ENCODE data around the gene MFAP5.

GRCh38 chr12:8692573-8692972 is 29.9 kb upstream of the MFAP5 start:
- TF ChIP-seq POLR2A (IDR thresholded peaks at IDR 0.05; ENCODE audit: borderline replicate concordance, extremely low read depth, insufficient read depth, insufficient read length) (no peak), CTCF (IDR thresholded peaks at IDR 0.05 in 2 of 3, conservative IDR thresholded peaks at IDR 0.05 in 1 of 3; ENCODE audit: borderline replicate concordance in 1 of 3, insufficient read depth in 1 of 3, low read depth in 2 of 3, low read length in 2 of 3) (no peak), CEBPB (IDR thresholded peaks at IDR 0.05; ENCODE audit: low read depth) (no peak), POLR2AphosphoS5 (IDR thresholded peaks at IDR 0.05; ENCODE audit: low read depth, low read length) (no peak), ZNF274 (IDR thresholded peaks at IDR 0.05; ENCODE audit: low read depth, low read length) (no peak), EZH2 (IDR thresholded peaks at IDR 0.05) (no peak), SP1 (IDR thresholded peaks at IDR 0.05; ENCODE audit: low read depth) (no peak), SRF (IDR thresholded peaks at IDR 0.05; ENCODE audit: low read depth) (no peak)
